ENCODE data around the gene COX6A2.

- TF ChIP-seq, protein P1, sequence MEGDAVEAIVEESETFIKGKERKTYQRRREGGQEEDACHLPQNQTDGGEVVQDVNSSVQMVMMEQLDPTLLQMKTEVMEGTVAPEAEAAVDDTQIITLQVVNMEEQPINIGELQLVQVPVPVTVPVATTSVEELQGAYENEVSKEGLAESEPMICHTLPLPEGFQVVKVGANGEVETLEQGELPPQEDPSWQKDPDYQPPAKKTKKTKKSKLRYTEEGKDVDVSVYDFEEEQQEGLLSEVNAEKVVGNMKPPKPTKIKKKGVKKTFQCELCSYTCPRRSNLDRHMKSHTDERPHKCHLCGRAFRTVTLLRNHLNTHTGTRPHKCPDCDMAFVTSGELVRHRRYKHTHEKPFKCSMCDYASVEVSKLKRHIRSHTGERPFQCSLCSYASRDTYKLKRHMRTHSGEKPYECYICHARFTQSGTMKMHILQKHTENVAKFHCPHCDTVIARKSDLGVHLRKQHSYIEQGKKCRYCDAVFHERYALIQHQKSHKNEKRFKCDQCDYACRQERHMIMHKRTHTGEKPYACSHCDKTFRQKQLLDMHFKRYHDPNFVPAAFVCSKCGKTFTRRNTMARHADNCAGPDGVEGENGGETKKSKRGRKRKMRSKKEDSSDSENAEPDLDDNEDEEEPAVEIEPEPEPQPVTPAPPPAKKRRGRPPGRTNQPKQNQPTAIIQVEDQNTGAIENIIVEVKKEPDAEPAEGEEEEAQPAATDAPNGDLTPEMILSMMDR (conservative IDR thresholded peaks at IDR 0.05) = no peak
- no peak for TF ChIP-seq EZH2 (IDR thresholded peaks at IDR 0.05; ENCODE audit: low read depth)
These were observed 18.7 kb downstream of the COX6A2 start for GRCh38 chr16:31409433-31409832.
